SHP77 treated with DMSO at 0.1 percent for 48 hours (cell line): ENCODE measurements around the gene PRTG.
"Not testable (repeated sequence)": the region's sequence is repeated elsewhere in the genome, so short reads cannot be mapped to it uniquely, and the experiment has no call there.

Source experiments
- DNase-seq: peaks from one replicate; lab custom pipeline; 2025; lab: John Stamatoyannopoulos, UW

Gene PRTG

GRCh38 chr15:55743729-55744655 lies 1.0 kb upstream of the PRTG start:
- no peak for DNase-seq

GRCh38 chr15:55742498-55742926 lies 440 bp downstream of the PRTG start:
- DNase-seq = no peak

GRCh38 chr15:55741833-55742497 lies 987 bp downstream of the PRTG start:
- peak; percentile 9 for DNase-seq

- no peak for DNase-seq
These were observed 1.7 kb downstream of the PRTG start for GRCh38 chr15:55740981-55741832.

GRCh38 chr15:55740359-55740878 lies 2.5 kb downstream of the PRTG start:
- DNase-seq = no peak

GRCh38 chr15:55739641-55740040 lies 3.3 kb downstream of the PRTG start:
- no peak for DNase-seq

- DNase-seq = no peak
These were observed 4.2 kb downstream of the PRTG start for GRCh38 chr15:55738715-55739114.

GRCh38 chr15:55737373-55737772 lies 5.6 kb downstream of the PRTG start:
- DNase-seq = no peak

GRCh38 chr15:55736756-55737155 lies 6.2 kb downstream of the PRTG start:
- no peak for DNase-seq

- DNase-seq = no peak
These were observed 8.3 kb downstream of the PRTG start for GRCh38 chr15:55734641-55735040.

- DNase-seq = not testable (repeated sequence)
These were observed 9.5 kb downstream of the PRTG start for GRCh38 chr15:55733461-55733860.

- DNase-seq = no peak
These were observed 21.3 kb downstream of the PRTG start for GRCh38 chr15:55721554-55722185.

- DNase-seq = no peak
These were observed 27.4 kb downstream of the PRTG start for GRCh38 chr15:55715355-55716076.

GRCh38 chr15:55714064-55714463 lies 28.9 kb downstream of the PRTG start:
- DNase-seq = no peak

- no peak for DNase-seq
These were observed 30.6 kb downstream of the PRTG start for GRCh38 chr15:55712363-55712762.

GRCh38 chr15:55710286-55710685 lies 32.7 kb downstream of the PRTG start:
- no peak for DNase-seq

- no peak for DNase-seq
These were observed 33.5 kb downstream of the PRTG start for GRCh38 chr15:55709458-55709857.

GRCh38 chr15:55708720-55709119 lies 34.2 kb downstream of the PRTG start:
- DNase-seq = no peak

- no peak for DNase-seq
These were observed 35.0 kb downstream of the PRTG start for GRCh38 chr15:55707951-55708350.

GRCh38 chr15:55707518-55707917 lies 35.4 kb downstream of the PRTG start:
- no peak for DNase-seq

GRCh38 chr15:55703873-55704301 lies 39.1 kb downstream of the PRTG start:
- DNase-seq = no peak
